Measurements from ENCODE around the gene STRA8.

Gene STRA8

GRCh38 chr7:135238112-135238744 lies 4.6 kb downstream of the STRA8 start:
- DNase-seq (ENCODE audit: low read depth in 2 of 2), result no peak

- no peak for DNase-seq (ENCODE audit: low read depth in 2 of 2)
Observed at GRCh38 chr7:135239263-135239662, 5.6 kb downstream of the STRA8 start.

GRCh38 chr7:135240441-135240840 lies 6.8 kb downstream of the STRA8 start:
- DNase-seq (ENCODE audit: low read depth in 2 of 2), result no peak

GRCh38 chr7:135242096-135242684 lies 8.6 kb downstream of the STRA8 start:
- no peak for DNase-seq (ENCODE audit: low read depth in 2 of 2)

GRCh38 chr7:135245226-135246190 lies 11.9 kb downstream of the STRA8 start:
- DNase-seq (ENCODE audit: low read depth in 2 of 2), result no peak

- DNase-seq (ENCODE audit: low read depth in 2 of 2), result no peak
Observed at GRCh38 chr7:135246191-135246825, 12.7 kb downstream of the STRA8 start.

GRCh38 chr7:135247746-135248471 lies 14.3 kb downstream of the STRA8 start:
- DNase-seq (ENCODE audit: low read depth in 2 of 2), result no peak

- no peak for DNase-seq (ENCODE audit: low read depth in 2 of 2)
Observed at GRCh38 chr7:135248546-135248945, 14.9 kb downstream of the STRA8 start.

GRCh38 chr7:135251496-135252391 lies 18.1 kb downstream of the STRA8 start:
- no peak for DNase-seq (ENCODE audit: low read depth in 2 of 2)

- DNase-seq (ENCODE audit: low read depth in 2 of 2), result peak; percentile 13 to 16
Observed at GRCh38 chr7:135253851-135254771, 20.5 kb downstream of the STRA8 start.

GRCh38 chr7:135257790-135258189 lies 24.2 kb downstream of the STRA8 start:
- DNase-seq (ENCODE audit: low read depth in 2 of 2), result no peak

- no peak for DNase-seq (ENCODE audit: low read depth in 2 of 2)
Observed at GRCh38 chr7:135258585-135258984, 24.9 kb downstream of the STRA8 start.

GRCh38 chr7:135259702-135260101 lies 26.1 kb downstream of the STRA8 start:
- DNase-seq (ENCODE audit: low read depth in 2 of 2), result no peak

GRCh38 chr7:135260470-135260869 lies 26.8 kb downstream of the STRA8 start:
- DNase-seq (ENCODE audit: low read depth in 2 of 2), result no peak

GRCh38 chr7:135260930-135261721 lies 27.5 kb downstream of the STRA8 start:
- DNase-seq (ENCODE audit: low read depth in 2 of 2), result no peak

GRCh38 chr7:135262623-135263320 lies 29.1 kb downstream of the STRA8 start:
- DNase-seq (ENCODE audit: low read depth in 2 of 2), result no peak

- DNase-seq (ENCODE audit: low read depth in 2 of 2), result no peak
Observed at GRCh38 chr7:135263321-135263970, 29.8 kb downstream of the STRA8 start.

Data from fibroblast of skin of left quadriceps (primary cell).